Body of pancreas (tissue), 4 donors: ENCODE measurements around the gene TRAPPC4.

Experiments used
- CTCF ChIP-seq, 7 experiments: fragments of 450-650 bp in 4 of 7; fragments of 200-600 bp in 3 of 7; sonication (generic) in 3 of 7; IDR thresholded peaks; one replicate each; pipeline ENCODE4 v1.5.1; 2016 to 2019; ENCODE audit warnings: antibody characterized with exemption in 7 of 7
- POLR2A ChIP-seq, 3 donors: fragments of 450-650 bp; IDR thresholded peaks; one replicate each; pipeline ENCODE4 v1.6.1; 2016; ENCODE audit warnings: antibody characterized with exemption in 3 of 3, mild to moderate bottlenecking in 2 of 3

DNA sequence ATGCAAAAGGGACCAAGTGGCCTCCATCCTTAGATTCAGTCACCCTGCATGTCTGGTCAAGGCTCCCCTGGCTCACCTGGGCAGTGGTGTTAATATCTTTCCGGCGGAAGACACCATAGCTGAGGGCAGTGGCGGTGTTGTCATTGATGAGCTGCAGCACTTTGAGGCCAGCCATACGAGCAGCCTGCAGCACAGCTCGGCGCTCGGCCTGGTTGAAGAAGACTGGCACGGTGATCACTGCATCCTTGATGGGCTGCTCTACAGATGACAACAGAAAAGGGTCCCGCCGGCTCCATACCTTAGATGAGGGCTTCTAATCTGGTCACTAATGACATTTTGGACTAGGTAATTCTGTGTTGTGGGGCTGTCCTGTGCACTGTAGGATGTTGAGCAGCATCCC, 35.9 kb downstream of the TRAPPC4 start:
- TF ChIP-seq CTCF (IDR thresholded peaks at IDR 0.05) = no peak
- no peak for TF ChIP-seq POLR2A (IDR thresholded peaks at IDR 0.05)
